ENCODE measurements around the gene NRG3.
"Not testable (repeated sequence)": the region's sequence is repeated elsewhere in the genome, so short reads cannot be mapped to it uniquely, and the experiment has no call there.

The NRG3 gene

DNA sequence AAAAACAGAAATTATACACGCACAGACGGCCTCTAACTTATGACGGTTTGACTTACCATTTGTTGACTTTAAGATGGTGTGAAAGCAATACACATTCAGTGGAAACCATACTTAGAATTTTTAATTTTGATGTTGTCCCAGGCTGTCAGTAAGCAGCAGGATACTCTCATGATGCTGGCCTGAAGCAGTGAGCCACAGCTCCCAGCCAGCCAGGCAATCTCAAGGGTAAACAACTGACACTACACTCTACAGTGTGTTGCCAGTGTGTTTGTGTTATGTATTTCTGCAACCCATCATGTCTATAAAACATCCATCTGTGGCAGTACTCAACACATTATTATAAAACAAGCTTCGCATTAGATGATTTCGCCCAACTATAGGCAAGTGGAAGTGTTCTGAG lies 747.5 kb downstream of the NRG3 start:
- DNase-seq: no peak

DNA sequence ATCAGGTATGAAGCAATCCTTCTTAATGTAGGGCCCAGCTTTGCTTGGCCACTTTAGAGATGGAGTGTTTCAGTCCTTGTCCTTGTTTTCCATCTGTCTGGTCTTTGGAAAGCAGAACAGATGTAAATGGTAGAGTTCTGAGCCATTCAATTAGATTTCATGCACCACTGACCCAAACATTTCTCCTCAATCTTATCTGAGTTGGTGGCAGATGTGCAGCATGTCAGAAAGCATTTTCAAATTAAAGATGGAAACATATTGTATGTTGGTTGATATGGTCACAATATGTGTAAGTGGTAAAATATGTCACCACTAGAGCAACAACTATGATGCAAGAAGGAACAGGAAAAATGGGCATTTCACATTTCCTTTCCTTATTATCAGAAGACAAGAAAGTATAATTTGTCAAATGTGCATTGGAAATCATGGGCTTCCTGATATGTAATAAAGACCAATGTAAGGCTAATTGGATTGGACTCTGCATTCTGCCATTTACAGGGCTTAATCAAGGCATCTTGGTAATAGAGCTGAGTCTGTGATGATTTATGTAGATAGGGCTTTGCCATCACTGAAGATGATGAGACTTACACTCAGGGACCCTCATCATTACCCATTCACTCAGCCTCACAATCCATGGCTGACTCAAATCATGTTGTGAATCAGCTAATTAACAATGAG lies 750.7 kb downstream of the NRG3 start:
- no peak for DNase-seq

DNA sequence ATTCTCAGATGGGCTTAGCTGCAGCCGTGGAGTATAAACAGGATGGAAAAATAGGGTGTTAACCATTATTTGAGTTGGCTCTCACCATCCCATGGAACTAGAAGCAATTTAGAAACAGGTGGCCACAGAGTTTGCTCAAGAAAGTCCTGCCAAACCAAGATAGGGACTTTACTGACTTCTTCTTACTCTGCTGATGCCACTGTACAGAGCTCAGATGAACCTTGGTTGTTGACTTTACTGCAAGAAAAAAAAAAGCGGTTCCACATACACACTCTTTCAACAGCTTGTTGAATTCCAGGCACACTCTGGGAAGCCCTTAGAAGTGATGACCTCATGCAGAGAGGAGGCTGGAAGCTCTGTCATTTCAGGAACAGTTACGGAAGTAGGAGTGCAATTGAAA lies 753.4 kb downstream of the NRG3 start:
- no peak for DNase-seq

DNA sequence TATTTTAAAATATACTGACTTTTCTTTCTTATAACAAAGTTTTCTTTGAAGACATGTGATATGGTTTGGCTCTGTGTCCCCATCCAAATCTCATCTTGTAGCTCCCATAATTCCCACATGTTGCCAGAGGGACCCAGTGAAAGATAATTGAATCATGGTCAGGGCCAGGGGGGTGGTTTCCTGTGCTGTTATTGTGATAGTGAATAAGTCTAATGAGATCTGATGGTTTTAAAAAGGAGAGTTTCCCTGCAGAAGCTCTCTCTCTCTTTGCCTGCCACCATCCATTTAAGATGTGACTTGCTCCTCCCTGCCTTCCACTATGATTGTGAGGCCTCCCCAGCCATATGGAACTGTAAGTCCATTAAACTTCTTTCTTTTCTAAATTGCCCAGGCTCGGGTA lies 768.1 kb downstream of the NRG3 start:
- DNase-seq: no peak

DNA sequence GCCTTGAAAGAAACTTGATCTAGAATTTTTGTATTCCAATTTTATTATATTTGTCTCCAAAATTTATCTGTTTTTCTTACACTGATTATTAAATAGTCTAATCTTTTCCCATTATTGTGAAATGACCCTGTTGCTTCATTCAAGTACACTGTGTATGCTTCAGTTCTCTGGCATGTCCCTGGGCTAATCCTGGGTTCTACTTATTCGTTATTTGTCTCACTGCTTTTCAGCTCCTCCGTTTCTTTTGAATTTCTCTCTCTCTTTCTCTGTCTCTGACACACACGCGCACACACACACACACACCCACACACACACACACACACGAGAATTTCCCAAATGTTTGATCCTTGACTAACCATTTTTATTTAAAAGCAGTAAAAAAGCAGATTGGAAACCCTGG lies 768.6 kb downstream of the NRG3 start:
- DNase-seq: no peak

DNA sequence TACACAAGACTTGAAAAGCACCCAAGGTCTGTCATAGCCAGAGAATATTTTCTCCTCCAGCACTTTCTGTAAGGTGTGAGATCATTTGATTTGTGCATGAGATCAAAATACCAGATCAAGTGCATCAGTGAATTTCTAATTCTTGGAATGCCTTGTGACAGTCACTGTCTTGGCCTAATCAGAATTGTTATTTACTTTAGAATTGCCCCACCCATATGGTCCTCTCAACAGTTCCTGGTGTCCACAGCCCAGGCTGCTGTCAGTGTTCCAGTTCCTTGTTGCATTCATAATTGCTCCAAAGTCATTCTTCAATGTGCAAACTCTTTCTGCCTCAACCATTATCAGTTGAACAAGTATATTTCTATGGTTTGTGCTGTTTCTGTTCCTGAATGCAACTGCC lies 770.2 kb downstream of the NRG3 start:
- no peak for DNase-seq

DNA sequence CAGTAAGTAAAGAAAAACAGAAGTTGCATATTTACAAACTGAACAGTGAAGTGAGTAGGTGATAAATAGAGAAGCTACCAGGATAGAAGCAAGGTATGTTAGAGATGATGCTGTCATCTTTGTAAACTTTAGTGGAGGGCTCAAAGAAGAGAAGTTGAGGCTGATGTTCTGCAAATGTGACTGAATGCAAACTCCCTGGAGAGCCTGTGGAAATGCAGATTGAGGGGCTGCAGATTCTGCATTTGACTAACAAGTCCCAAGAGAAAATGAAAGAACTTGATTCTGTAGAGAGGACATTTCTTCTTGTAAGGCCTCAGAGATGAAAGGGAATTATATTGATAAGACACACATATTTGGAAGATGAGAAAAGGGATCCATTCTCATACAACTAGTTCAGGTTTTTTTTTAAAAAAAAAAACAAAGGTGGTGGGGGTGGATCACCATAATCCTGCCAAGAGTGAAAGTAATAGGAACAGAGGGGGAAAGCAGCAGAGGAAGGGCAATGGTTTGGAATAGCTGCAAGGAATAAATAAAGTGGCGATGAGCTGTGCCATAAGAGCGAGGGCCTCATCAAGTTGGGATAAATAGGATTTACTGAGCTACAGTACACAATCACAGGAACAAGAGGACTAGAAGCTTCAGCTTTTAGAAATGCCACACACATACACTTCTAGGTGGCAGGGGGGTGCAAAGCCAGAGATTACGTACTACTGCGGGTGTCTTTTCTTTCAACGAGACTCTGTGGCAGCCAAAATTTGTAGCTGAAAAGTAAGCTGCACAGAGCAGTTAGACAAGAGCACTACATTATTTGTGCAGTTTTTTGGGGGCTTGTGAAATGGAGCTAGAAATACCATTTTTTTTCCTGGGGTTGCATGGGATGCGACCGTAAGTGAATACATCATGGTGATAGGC lies 778.5 kb downstream of the NRG3 start:
- no peak for DNase-seq

DNA sequence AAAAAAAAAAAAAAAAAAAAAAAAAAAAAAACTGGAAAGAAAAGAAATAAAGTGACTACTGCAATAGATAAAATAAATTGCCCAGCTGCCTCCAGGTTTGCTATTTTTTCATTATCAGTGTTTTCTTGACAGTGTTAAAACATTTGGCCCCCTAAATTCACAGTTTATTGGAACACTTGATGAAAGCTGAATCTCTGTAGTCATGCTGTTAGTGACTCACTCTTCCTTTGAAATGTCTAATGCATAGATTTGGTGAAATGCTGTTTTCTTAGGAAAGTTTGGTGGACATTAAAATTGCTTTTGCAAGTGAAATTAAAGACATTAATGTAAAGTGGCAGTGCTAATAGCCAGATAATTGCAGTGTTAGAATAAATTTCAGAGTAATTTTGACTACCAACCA lies 785.2 kb downstream of the NRG3 start:
- DNase-seq: no peak

DNA sequence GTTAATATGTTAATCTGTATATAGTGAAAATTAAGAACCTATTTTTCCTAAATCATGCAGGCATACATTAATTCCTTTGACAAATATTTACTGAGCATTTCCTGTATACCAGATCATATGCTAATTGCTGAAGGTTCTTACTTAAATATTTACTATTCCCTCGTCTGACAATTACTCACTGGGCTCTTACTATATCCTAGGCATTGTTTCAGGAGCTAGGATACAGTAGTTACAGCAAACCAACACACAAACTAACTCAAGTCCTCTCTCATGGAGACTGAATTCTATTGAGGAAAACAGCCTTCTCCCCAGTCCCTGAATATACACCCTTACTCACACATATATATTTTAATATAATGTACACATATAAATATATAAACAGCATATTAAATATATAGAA lies 786.0 kb downstream of the NRG3 start:
- DNase-seq: no peak

DNA sequence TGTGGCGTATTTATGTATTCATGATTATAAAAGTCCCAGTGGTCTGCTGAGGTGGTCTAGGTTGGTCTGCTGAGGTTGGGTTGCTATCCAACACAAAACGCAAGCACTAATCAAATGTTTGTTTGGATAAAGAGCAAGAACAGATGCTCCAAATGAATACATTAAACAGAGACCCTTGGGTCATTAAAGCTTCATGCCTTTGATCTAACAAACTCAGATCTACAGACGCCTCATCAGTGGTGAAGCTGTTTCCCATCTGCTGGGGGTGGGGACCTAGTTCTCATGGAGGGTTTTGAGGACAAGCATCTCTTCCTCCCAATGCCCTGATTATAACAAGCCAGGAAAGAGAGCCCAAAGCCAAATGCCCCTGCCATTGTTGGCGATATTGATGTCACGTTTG lies 786.7 kb downstream of the NRG3 start:
- DNase-seq: no peak

DNA sequence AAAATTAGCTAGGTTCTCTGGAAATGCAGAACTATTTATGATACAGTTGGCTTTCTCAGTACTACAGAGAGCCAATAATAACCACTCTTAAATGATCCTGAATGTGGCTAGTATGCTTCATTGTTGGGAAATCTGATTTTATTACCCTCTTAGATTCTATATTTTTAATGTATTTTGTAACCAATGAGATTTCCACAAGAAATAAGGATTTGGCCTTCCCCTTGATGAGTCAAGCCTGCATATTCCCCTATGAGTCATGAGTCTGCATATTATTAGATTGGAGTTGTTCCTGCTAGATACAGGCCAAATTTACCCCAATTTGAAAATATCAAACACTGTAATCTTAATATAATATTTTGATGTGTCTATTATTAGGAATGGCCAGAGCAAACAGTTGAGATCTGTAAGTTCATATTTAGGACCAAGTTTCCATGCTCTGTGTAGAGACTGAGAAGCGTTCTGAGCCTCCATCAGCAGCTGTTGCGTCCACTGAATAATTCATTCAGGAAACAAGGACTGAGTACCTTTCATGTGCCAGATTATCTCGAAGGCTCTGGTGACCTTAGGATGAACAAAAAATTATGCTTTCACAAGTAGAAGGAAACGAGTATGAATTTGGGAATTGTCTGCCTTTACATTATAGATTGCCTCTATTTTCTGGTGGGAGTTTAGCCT lies 793.4 kb downstream of the NRG3 start:
- DNase-seq: no peak

DNA sequence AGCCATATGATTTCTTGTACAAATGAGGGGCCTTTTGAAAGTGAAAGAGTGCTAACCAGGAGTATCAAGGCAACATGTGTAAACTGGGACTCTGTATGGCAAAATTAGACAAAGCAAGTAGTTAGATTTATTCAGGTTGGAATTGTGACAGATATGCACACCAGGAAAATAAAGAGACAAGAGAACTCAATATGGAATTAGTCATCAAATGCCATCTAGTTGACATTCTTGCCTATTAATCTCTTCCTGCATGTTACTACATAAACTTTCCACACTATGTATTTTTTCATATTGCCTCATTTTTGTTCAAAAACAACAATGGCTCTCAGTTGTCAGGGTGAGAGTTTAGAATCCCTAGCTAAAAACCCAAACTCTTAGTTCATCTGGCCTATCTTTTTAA lies 799.0 kb downstream of the NRG3 start:
- DNase-seq: no peak

DNA sequence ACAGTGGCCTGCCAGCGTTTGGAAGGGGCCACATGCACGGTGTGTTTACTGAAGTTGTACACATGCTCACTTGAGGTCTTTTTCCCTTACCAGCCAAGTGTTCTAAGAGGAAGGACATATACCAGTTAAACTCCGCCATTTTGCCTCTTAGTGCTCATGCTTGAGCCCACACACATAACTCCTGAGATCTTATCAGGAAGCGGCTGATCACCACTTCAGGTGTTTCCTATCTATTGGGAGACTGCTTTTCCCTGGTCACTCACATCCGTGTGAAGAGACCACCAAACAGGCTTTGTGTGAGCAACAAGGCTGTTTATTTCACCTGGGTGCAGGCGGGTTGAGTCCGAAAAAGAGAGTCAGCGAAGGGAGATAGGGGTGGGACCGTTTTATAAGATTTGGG lies 802.9 kb downstream of the NRG3 start:
- not testable (repeated sequence) for DNase-seq

DNA sequence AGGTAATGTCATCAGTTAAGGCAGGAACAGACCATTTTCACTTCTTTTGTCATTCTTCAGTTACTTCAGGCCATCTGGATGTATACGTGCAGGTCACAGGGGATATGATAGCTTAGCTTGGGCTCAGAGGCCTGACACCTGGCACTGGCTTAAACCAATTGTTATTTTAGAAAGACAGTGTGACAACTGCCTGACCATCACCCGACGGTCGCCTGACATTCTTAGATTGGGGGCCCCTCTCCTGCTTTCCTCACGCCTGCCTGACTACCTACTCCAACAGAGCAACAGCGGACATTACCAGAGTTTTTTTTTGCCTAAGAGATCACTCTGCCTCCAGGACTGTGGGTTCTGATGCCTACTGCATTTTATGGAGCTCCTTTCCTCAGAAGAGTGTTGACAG lies 803.5 kb downstream of the NRG3 start:
- DNase-seq: not testable (repeated sequence)

DNA sequence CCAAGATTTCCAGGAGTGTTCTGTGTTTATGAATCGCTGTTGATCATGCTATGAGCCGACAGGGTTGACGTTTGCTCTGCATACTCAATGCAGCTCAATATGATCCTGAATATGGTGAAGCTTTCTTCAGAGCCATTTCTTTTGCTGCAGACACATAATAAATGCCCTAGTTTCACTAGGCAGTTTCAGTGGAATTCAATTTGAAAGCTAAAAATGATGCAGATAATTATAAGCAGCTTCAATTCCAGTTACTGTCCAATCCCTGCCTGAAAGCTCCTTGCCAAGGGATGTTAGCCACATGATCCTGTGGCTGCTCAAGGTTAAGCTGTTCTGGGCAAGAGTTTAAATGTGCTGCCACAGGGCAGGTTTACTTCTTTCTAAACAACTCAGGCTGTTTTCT lies 805.6 kb downstream of the NRG3 start:
- no peak for DNase-seq

DNA sequence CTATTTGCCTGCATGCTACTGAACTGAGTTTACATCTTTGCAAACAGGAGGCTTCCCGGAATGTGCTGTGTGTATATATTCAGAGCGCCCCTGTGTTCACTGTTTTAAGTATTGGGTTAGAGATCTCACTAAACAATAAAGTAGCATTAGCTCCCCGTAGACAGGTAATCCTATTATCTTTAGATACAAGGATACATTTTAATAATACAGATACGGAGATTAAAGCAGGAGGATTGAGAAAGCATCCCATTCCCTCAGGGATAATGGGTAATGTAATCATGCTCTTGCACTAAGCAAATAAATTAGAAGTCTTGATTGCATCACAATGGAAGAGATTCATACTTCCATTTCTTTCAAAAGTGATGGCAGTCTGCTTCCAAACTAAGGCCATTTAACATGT lies 809.0 kb downstream of the NRG3 start:
- no peak for DNase-seq

DNA sequence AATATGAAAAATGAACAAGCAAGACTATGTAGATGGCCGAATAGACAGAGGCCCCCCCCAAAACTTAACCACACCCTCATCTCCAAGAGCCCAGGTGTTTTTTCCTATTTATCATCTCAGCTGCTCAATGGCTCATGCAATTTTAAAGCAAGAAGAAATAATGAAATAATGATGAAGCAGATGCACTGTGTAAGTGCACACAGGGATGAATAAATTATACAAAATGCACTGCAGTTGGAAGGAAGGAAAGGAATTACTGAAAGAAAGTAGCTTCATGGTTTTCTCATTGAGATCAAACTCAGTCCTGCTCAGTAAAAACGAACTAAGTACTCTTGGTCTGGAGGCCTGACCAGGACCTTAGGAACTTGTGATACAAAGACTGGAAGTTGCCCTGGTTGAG lies 810.1 kb downstream of the NRG3 start:
- DNase-seq: no peak

DNA sequence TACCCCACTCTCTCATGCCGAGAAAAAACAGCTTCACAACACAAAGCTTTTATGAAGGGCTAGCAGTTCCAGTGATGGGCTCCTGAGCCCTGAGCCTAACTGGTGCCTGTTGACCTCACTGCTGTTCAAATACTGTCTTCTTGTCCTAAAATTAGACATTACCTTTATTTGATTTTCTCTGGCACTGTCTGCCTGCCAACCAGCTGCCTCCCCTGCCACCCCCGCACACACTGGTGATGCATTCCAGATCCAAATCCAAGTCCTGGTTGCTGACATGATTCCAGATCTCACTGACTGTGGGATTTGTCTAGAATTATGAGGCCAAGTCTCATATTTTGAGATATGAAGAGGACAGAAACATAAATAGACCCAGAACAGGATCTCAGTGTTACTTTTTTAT lies 816.2 kb downstream of the NRG3 start:
- DNase-seq: no peak

DNA sequence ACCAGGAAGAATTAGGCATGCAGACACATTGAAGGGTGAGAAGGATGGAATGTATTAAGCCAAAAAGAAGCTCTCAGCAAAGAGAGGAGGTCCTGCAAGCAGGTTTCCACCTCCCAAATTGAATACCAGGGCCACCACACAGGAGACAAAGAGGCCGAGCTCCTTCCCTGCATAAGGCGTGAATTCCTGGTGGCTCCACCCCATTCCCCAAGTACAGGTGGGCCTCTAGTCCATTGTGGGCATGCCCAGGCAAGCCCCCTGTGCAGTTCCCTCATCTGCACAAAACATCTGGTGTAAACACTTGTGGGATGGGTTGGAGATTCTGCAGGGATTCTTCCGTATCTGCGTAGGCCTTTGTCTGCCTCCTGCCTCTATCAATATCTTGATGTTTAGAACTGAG lies 817.5 kb downstream of the NRG3 start:
- DNase-seq: no peak

DNA sequence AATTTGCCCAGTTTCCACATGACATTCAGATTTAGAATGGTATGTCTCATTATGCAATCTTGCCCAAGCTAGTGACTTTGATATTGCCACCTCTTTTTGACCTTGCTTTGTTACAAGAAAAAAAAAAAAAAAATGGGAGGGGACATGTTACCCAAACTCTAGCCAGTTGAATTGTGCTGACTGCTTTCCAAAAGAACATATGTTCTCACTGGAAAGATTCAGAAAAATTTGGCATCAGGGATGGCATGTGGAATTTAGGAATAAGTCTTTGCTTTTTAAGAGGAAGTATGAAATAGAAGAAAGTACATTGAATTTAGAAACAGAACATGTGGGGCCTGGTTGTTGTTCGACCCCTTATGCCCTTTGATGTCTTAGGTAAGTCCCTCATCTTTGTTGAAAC lies 846.8 kb downstream of the NRG3 start:
- DNase-seq: no peak

DNA sequence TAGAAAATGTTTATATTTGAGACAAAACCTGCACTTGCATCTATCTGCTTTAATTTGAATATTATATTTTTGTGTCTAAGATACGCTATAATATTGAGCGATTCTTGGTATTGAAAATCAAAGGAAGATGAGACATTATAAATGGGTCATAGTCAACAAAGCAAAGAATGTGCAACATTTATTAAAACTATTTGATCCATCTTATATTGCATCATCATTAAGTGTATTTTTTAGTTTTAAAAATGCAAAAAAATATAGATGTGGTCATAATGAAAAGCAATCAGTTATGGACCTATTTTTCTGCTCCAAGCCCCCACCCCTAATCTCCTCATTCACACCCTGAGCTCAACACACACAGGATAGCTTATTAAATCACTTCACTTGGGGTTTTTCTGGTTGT lies 847.3 kb downstream of the NRG3 start:
- no peak for DNase-seq

DNA sequence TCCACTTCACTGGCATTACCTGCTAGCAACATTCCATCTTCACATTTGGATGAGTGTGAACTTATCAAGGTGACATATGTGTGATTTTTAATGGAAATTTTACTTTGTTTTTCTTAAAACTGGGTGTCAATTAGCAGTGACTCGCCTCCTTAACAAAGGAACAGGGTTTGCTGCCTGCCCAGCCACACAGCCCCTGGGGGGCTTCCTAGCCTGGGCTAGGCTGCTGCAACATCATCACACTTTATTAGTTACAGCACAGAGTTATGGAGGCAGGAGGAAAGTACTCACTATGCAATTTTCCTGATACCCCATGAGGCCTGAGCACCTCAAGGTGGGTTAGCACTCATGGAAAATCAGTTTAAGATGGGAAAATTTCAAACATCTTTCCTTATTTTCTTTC lies 861.3 kb downstream of the NRG3 start:
- DNase-seq: no peak

DNA sequence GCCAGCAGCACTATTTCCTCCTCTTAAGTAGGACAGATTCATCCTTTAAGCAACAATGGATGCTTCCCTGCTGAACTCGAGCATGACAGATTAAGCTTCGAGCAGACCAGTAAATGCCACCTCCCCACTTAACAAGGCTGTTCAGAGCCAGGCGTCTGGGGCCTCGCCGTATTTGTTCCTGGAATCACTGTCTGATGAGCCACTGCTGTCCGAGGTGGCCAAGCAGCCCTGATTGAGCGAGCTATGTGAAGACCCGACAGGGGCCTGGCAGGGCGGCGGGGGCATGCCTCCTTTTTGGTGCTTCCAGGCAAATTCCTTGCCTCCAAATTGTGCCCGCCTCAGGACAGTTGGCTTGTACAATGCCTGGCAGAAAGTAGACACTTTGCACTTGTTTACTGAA lies 862.6 kb downstream of the NRG3 start:
- no peak for DNase-seq

DNA sequence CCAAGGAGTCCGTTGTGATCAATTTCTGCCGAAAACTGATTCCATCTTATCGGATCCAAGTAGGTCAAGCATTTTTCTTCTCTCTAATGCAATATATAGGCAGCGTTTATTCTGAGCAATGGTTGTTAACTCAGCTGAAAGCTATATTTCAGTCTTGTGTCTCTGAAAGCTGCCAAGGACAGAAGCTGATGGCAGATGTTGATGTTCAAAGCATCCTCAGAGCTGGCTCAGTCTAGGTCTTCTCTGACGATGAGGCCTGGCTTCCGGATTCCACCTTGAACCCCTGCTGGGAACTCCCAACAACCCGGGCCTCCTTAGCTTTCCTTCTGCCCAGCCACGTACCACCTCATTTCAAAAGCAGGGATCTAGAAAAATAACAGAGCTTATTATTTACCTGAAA lies 863.6 kb downstream of the NRG3 start:
- DNase-seq: no peak

Measured in activated CD4-positive, alpha-beta T cell treated with anti-CD3 and anti-CD28 coated beads for 4 hours (primary cell).